IMR-90 (cell line): Measurements from ENCODE around the gene STAT5B. TPM values are rescaled to one million over a fixed set of nuclear protein-coding genes. Genes with fewer than 3 reads are reported as not detected.
A peak's percentile ranks its signal among the peaks of the same experiment; 100 is the strongest.

ENCODE experiments used
- ATAC-seq: fragments of 200-7000 bp; cut with Tn5 transposase; 2 replicates; pipeline ENCODE4 v1.9.1; 2020; ENCODE audit warnings: low read depth, mild to moderate bottlenecking, moderate library complexity
- BruUV-seq: library from RNA; stranded (reverse); fragments of 400-500 nt; replicated peaks from 2 replicates; lab custom pipeline; 2021; lab: Mats Ljungman, UMichigan
- CTCF ChIA-PET: fragments of 300-600 bp; formaldehyde crosslinking; extraction: SDS; loops from one replicate; lab custom pipeline; 2021; ENCODE audit warnings: antibody characterized with exemption; lab: Yijun Ruan, JAX
- POLR2A ChIA-PET: fragments of 300-600 bp; sonication (Branson Sonifier 250); formaldehyde crosslinking; loops from one replicate; lab custom pipeline; 2022; ENCODE audit warnings: antibody characterized with exemption; ENCODE audit not compliant: unreplicated experiment; lab: Charles Lee
- DNase-seq: peaks from one replicate; pipeline ENCODE4 v3.0.0; 2013
- H2AFZ ChIP-seq: replicated peaks from 2 replicates; pipeline ENCODE3; 2013; ENCODE audit warnings: low read length, mild to moderate bottlenecking; ENCODE audit not compliant: poor library complexity
- H2AK5ac ChIP-seq: 2 replicates; pipeline ENCODE4 v1.6.1; 2013; ENCODE audit warnings: low read depth, low read length, inconsistent platforms
- H2AK9ac ChIP-seq: replicated peaks from 2 replicates; pipeline ENCODE3; 2013; ENCODE audit warnings: mild to moderate bottlenecking, low read depth, low read length, moderate library complexity; ENCODE audit not compliant: poor library complexity
- H2BK120ac ChIP-seq: 2 replicates; pipeline ENCODE4 v1.6.1; 2013; ENCODE audit warnings: low read depth, low read length, inconsistent platforms
- H2BK15ac ChIP-seq: 3 replicates; pipeline ENCODE4 v1.6.1; 2013; ENCODE audit warnings: low read depth, low read length, inconsistent platforms
- H2BK20ac ChIP-seq: 2 replicates; pipeline ENCODE4 v1.6.1; 2013; ENCODE audit warnings: low read depth, mild to moderate bottlenecking, inconsistent platforms, low read length, moderate library complexity
- H2BK5ac ChIP-seq: 2 replicates; pipeline ENCODE4 v1.6.1; 2013; ENCODE audit warnings: mild to moderate bottlenecking, low read depth, low read length, inconsistent platforms; ENCODE audit not compliant: poor library complexity, severe bottlenecking
- H3K14ac ChIP-seq: replicated peaks from 2 replicates; pipeline ENCODE4 v1.6.1; 2013; ENCODE audit warnings: low read depth, low read length, inconsistent platforms
- H3K18ac ChIP-seq: 2 replicates; pipeline ENCODE4 v1.6.1; 2013; ENCODE audit warnings: low read depth, low read length, control low read depth
- H3K23ac ChIP-seq: 2 replicates; pipeline ENCODE4 v1.6.1; 2013; ENCODE audit warnings: low read depth, low read length, inconsistent platforms
- H3K27ac ChIP-seq: 2 replicates; pipeline ENCODE4 v1.5.1; 2013; ENCODE audit warnings: mild to moderate bottlenecking, control low read depth, low read length; ENCODE audit not compliant: insufficient read depth
- H3K27me3 ChIP-seq: 2 replicates; pipeline ENCODE4 v1.6.1; 2013; ENCODE audit warnings: low read length; ENCODE audit not compliant: control insufficient read depth, insufficient read depth
- H3K36me3 ChIP-seq: 2 replicates; pipeline ENCODE4 v1.6.1; 2013; ENCODE audit warnings: low read length, mixed read lengths; ENCODE audit not compliant: control insufficient read depth, insufficient read depth
- H3K4ac ChIP-seq: 2 replicates; pipeline ENCODE4 v1.6.1; 2013; ENCODE audit warnings: low read depth, low read length, inconsistent platforms
- H3K4me1 ChIP-seq: 2 replicates; pipeline ENCODE4 v1.6.1; 2013; ENCODE audit warnings: low read length, mixed read lengths; ENCODE audit not compliant: control insufficient read depth, insufficient read depth
- H3K4me2 ChIP-seq: 2 replicates; pipeline ENCODE4 v1.6.1; 2013; ENCODE audit warnings: low read depth, mild to moderate bottlenecking, control low read depth, low read length, moderate library complexity
- H3K4me3 ChIP-seq: 2 replicates; pipeline ENCODE4 v1.5.1; 2013; ENCODE audit warnings: low read depth, mild to moderate bottlenecking, control low read depth, low read length, moderate library complexity; ENCODE audit not compliant: insufficient read depth
- H3K56ac ChIP-seq: 2 replicates; pipeline ENCODE4 v1.6.1; 2013; ENCODE audit warnings: low read length, inconsistent platforms; ENCODE audit not compliant: insufficient read depth; ENCODE audit errors: extremely low read depth
- H3K79me1 ChIP-seq, 2 experiments: 2 replicates each; pipeline ENCODE4 v1.6.1; 2013; ENCODE audit warnings: low read length in 2 of 2, inconsistent platforms in 1 of 2, low read depth in 1 of 2
- H3K9ac ChIP-seq: 2 replicates; pipeline ENCODE4 v1.6.1; 2013; ENCODE audit warnings: low read depth, low read length, control low read depth
- H3K9me1 ChIP-seq: 2 replicates; pipeline ENCODE4 v1.6.1; 2013; ENCODE audit warnings: low read length, inconsistent platforms; ENCODE audit not compliant: insufficient read depth
- H3K9me3 ChIP-seq: 2 replicates; pipeline ENCODE4 v1.6.1; 2013; ENCODE audit warnings: low read length; ENCODE audit not compliant: control insufficient read depth, insufficient read depth
- H4K20me1 ChIP-seq: 2 replicates; pipeline ENCODE4 v1.6.1; 2013; ENCODE audit warnings: low read length, inconsistent platforms; ENCODE audit not compliant: insufficient read depth
- H4K5ac ChIP-seq: 2 replicates; pipeline ENCODE4 v1.6.1; 2013; ENCODE audit warnings: mild to moderate bottlenecking, low read depth, low read length, control low read depth
- H4K8ac ChIP-seq, 2 experiments: 2 replicates each; pipeline ENCODE4 v1.6.1; 2013; ENCODE audit warnings: low read depth in 2 of 2, low read length in 2 of 2, control low read depth in 1 of 2, inconsistent platforms in 1 of 2
- H4K91ac ChIP-seq: 2 replicates; pipeline ENCODE4 v1.6.1; 2013; ENCODE audit warnings: low read depth, low read length, inconsistent platforms; ENCODE audit not compliant: insufficient read depth
- BHLHE40 ChIP-seq: fragments of 150-350 bp; IDR thresholded peaks from 2 replicates; pipeline ENCODE4 v1.6.1; 2016; ENCODE audit warnings: mild to moderate bottlenecking, low read depth, low read length
- CEBPB ChIP-seq: IDR thresholded peaks from 2 replicates; pipeline ENCODE4 v1.6.1; 2012; ENCODE audit warnings: low read depth, low read length, improper control_type of control experiment
- CHD1 ChIP-seq: IDR thresholded peaks from 2 replicates; pipeline ENCODE4 v1.6.1; 2012; ENCODE audit warnings: low read depth, low read length, improper control_type of control experiment
- FOS ChIP-seq: fragments of 150-350 bp; IDR thresholded peaks from 2 replicates; pipeline ENCODE4 v1.6.1; 2016; ENCODE audit warnings: low read depth, low read length
- MAFK ChIP-seq: IDR thresholded peaks from 2 replicates; pipeline ENCODE4 v1.6.1; 2012; ENCODE audit warnings: low read depth, low read length, improper control_type of control experiment
- MAZ ChIP-seq: IDR thresholded peaks from 2 replicates; pipeline ENCODE4 v1.6.1; 2012; ENCODE audit warnings: low read depth, mild to moderate bottlenecking, low read length, improper control_type of control experiment, moderate library complexity, borderline replicate concordance
- MXI1 ChIP-seq: IDR thresholded peaks from 2 replicates; pipeline ENCODE4 v1.6.1; 2012; ENCODE audit warnings: low read depth, mild to moderate bottlenecking, low read length, moderate library complexity, borderline replicate concordance
- NFE2L2 ChIP-seq: fragments of 150-350 bp; IDR thresholded peaks from 2 replicates; pipeline ENCODE4 v1.6.1; 2016; ENCODE audit warnings: low read depth, mild to moderate bottlenecking, low read length
- POLR2A ChIP-seq: IDR thresholded peaks from 2 replicates; pipeline ENCODE4 v1.6.1; 2012; ENCODE audit warnings: mild to moderate bottlenecking, low read depth, low read length
- RAD21 ChIP-seq: IDR thresholded peaks from 2 replicates; pipeline ENCODE4 v1.6.1; 2012; ENCODE audit warnings: low read length, improper control_type of control experiment
- RCOR1 ChIP-seq: IDR thresholded peaks from 2 replicates; pipeline ENCODE4 v1.6.1; 2012; ENCODE audit warnings: mild to moderate bottlenecking, low read length, improper control_type of control experiment; ENCODE audit not compliant: insufficient replicate concordance
- RFX5 ChIP-seq: IDR thresholded peaks from 2 replicates; pipeline ENCODE4 v1.8.0; 2012; ENCODE audit warnings: low read depth, mild to moderate bottlenecking, low read length, moderate library complexity
- SMC3 ChIP-seq: fragments of 150-350 bp; IDR thresholded peaks from 2 replicates; pipeline ENCODE4 v1.6.1; 2016; ENCODE audit warnings: low read depth, mild to moderate bottlenecking, antibody characterized with exemption, low read length, moderate library complexity
- WGBS, 2 experiments: methylation state at CpG; one replicate each; pipeline versions ENCODE4 v1.1.5 to v1.1.7; 2013; ENCODE audit warnings: missing lambda C conversion rate in 2 of 2; ENCODE audit not compliant: insufficient read length in 1 of 2; ENCODE audit errors: extremely low coverage in 2 of 2; 5-methylcytosine and 5-hydroxymethylcytosine counted together
- dilution Hi-C: fragments of 300-500 bp; cut with HindIII; formaldehyde crosslinking; loops from one replicate; pipeline ENCODE4 v1.14.3; 2018; ENCODE audit warnings: low sequenced_read_pairs; ENCODE audit not compliant: unreplicated experiment
- in situ Hi-C: fragments of 300-500 bp; cut with MboI; formaldehyde crosslinking; loops from 3 replicates; pipeline ENCODE4 v1.14.3; 2019; ENCODE audit warnings: low sequenced_read_pairs, inconsistent platforms, mixed read lengths
- intact Hi-C: fragments of 100-400 bp; cut with micrococcal nuclease; formaldehyde crosslinking; loops from 2 replicates; pipeline ENCODE4 v1.10.0; 2022
- polyA plus RNA-seq, 3 experiments: library from polyadenylated mRNA; depleted of rRNA; stranded (reverse); fragments of >200 nt; gene quantifications; 2 replicates each; pipeline ENCODE4 v1.2.3, GENCODE V29; 2012; ENCODE audit warnings: low replicate concordance in 1 of 3
- total RNA-seq: library from RNA; depleted of rRNA; stranded (reverse); fragments of >200 nt; gene quantifications from 2 replicates; pipeline ENCODE4 v1.2.3, GENCODE V29; 2012
- TF ChIP-seq, protein P1 (sequence below): fragments of 150-350 bp; IDR thresholded peaks from 2 replicates; pipeline ENCODE4 v1.6.1; 2017; ENCODE audit warnings: mild to moderate bottlenecking, antibody characterized with exemption, low read length, low read depth
- TF ChIP-seq, protein P2 (sequence below): fragments of 150-350 bp; IDR thresholded peaks from 2 replicates; pipeline ENCODE4 v1.6.1; 2016; ENCODE audit warnings: low read depth, mild to moderate bottlenecking, low read length, moderate library complexity, borderline replicate concordance

STAT5B gene
- total and polyA plus RNA-seq, 2 of the 4 experiments (the other 2 are of a cell fraction): 24.4 to 29.6 TPM

GRCh38 chr17:42247734-42248133 lies 28.5 kb downstream of the STAT5B start:
- Histone ChIP-seq H3K4me2 (peak overlapping the region; percentile 1; the same call in 1 of the 2 replicates), H3K9ac (no peak overlapping the region)

More at GRCh38 chr17:42247734-42248133, 28.5 kb downstream of the STAT5B start:
- H3K9me1 ChIP-seq: peaks cover 7% of the 10 kb centered on the region
- ATAC-seq (no peak; the same call in 1 of the 2 replicates), DNase-seq (peak; percentile 81)
- no peak overlapping the region for H2BK120ac ChIP-seq
- peak overlapping the region; percentile 35; the same call in 1 of the 2 replicates for H2AK5ac ChIP-seq
- POLR2A ChIA-PET: interaction anchor here (0.6 to 0.7 kb wide), 2 partner anchors 10 kb away, joined by 4 to 5 read pairs; no protein-coding TSS in a partner anchor
- intact Hi-C loops (no loop called here), dilution Hi-C loops (no loop called here), in situ Hi-C loops (no loop called here)
- no peak overlapping the region for H3K4ac ChIP-seq
- H2AK9ac ChIP-seq: no peak overlapping the region
- no peak overlapping the region for H3K18ac ChIP-seq
- no peak overlapping the region; the same call in 1 of the 2 replicates for H4K5ac ChIP-seq
- H4K91ac ChIP-seq: no peak overlapping the region
- H3K14ac ChIP-seq: no peak overlapping the region
- H3K9me3 ChIP-seq: peaks cover 2% of the 10 kb centered on the region; the same call in 1 of the 2 replicates
- no peak overlapping the region for H2BK20ac ChIP-seq
- peaks cover 35% of the 10 kb centered on the region for H4K20me1 ChIP-seq
- no peak overlapping the region for H2AFZ ChIP-seq
- H3K27me3 ChIP-seq: no peaks in the 10 kb centered on the region
- no peak overlapping the region for H2BK5ac ChIP-seq
- CTCF ChIA-PET: no interaction called here
- no peak overlapping the region for H3K4me3 ChIP-seq
- no peaks in the 10 kb centered on the region for H3K36me3 ChIP-seq
- H3K56ac ChIP-seq: no peak overlapping the region
- no TSS peak for BruUV-seq
- TF ChIP-seq, protein P1, sequence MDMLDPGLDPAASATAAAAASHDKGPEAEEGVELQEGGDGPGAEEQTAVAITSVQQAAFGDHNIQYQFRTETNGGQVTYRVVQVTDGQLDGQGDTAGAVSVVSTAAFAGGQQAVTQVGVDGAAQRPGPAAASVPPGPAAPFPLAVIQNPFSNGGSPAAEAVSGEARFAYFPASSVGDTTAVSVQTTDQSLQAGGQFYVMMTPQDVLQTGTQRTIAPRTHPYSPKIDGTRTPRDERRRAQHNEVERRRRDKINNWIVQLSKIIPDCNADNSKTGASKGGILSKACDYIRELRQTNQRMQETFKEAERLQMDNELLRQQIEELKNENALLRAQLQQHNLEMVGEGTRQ: no peak
- TF ChIP-seq RFX5: no peak
- TF ChIP-seq MAZ: no peak
- TF ChIP-seq CEBPB: peak; percentile 97
- no peak for TF ChIP-seq FOS
- no peak for TF ChIP-seq SMC3
- no peak for TF ChIP-seq POLR2A
- TF ChIP-seq NFE2L2: no peak
- no peak for TF ChIP-seq MXI1
- TF ChIP-seq CHD1: no peak
- TF ChIP-seq BHLHE40: no peak
- TF ChIP-seq, protein P2, sequence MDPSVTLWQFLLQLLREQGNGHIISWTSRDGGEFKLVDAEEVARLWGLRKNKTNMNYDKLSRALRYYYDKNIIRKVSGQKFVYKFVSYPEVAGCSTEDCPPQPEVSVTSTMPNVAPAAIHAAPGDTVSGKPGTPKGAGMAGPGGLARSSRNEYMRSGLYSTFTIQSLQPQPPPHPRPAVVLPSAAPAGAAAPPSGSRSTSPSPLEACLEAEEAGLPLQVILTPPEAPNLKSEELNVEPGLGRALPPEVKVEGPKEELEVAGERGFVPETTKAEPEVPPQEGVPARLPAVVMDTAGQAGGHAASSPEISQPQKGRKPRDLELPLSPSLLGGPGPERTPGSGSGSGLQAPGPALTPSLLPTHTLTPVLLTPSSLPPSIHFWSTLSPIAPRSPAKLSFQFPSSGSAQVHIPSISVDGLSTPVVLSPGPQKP: no peak
- peak; percentile 90 for TF ChIP-seq RCOR1
- TF ChIP-seq MAFK: no peak
- TF ChIP-seq RAD21: no peak
- H4K8ac ChIP-seq: 0 out of 4 replicates have a peak overlapping the region, but pooled peaks of 1 of the 2 experiments have one; percentile 44
- H2BK15ac ChIP-seq: no peak overlapping the region
- peak overlapping the region; percentile 31; the same call in 1 of the 2 replicates for H3K27ac ChIP-seq
- WGBS, 2 experiments: 92% methylated on average over 2 of the region's 5 CpGs; no CpG with 5 or more reads in 1 of the 2 experiments
- H3K79me1 ChIP-seq: peaks cover 27 to 64% of the 10 kb centered on the region in 2 experiments
- H3K23ac ChIP-seq: no peak overlapping the region
- peaks cover 3% of the 10 kb centered on the region for H3K4me1 ChIP-seq
